Dendritic cell treated with granulocyte-macrophage colony-stimulating factor and Interleukin-4, amounts not matched to agents 40 ng/mL and 50 ng/mL, for 4 days (primary cell): ENCODE results near the gene ALKBH6.

Experiments
- H3K27ac Mint-ChIP-seq: one replicate; pipeline ENCODE4 v1.8.0; 2022; ENCODE audit warnings: mild to moderate bottlenecking, mixed read lengths
- H3K27me3 Mint-ChIP-seq: one replicate; pipeline ENCODE4 v1.8.0; 2022; ENCODE audit warnings: mild to moderate bottlenecking, mixed read lengths
- H3K36me3 Mint-ChIP-seq: one replicate; pipeline ENCODE4 v1.8.0; 2022; ENCODE audit warnings: low read depth, mixed read lengths
- H3K4me1 Mint-ChIP-seq: one replicate; pipeline ENCODE4 v1.8.0; 2022; ENCODE audit warnings: low read depth, mixed read lengths
- H3K4me3 Mint-ChIP-seq: one replicate; pipeline ENCODE4 v1.8.0; 2022; ENCODE audit warnings: mild to moderate bottlenecking, moderate library complexity, mixed read lengths
- H3K9me3 Mint-ChIP-seq: one replicate; pipeline ENCODE4 v1.8.0; 2022; ENCODE audit warnings: mixed read lengths
- intact Hi-C: fragments of 100-400 bp; cut with micrococcal nuclease; formaldehyde crosslinking; loops from one replicate; pipeline ENCODE4 v1.15.0; 2022

ALKBH6 gene

GRCh38 chr19:35977446-35978222 lies 36.4 kb downstream of the ALKBH6 start:
- Mint-ChIP-seq H3K4me1 (no peaks in the 10 kb centered on the region), H3K27me3 (peaks cover 28% of the 10 kb centered on the region), H3K4me3 (no peak overlapping the region), H3K9me3 (no peaks in the 10 kb centered on the region), H3K36me3 (no peaks in the 10 kb centered on the region), H3K27ac (no peak overlapping the region)
- intact Hi-C loops, result no loop called here

DNA sequence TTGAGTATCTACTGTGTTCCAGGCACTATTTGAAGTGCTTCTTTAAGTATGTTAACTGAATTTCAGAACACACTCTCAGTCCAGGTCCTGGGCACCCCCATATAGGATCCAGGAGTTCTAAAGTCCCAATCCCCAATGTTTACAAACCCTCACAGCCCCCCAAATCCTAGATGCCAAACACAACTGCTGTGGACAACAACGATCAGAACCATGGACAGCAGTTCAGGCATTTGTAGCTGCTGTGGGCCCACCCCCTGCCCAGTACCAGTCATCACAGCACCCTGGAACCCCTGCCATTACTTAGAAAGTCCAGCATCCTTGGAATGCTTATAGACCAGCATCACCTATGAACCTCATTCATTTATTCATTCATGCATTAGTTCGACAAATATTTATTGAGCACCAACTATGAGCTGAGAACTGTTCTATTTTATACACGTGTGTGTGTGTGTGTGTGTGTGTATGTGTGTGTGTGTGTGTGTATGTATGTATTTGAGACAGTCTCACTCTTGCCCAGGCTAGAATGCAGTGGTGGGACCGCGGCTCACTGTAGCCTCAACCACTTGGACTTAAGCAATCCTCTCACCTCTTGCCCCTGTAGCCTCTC lies 38.3 kb downstream of the ALKBH6 start:
- Mint-ChIP-seq H3K4me1 (no peaks in the 10 kb centered on the region), H3K4me3 (no peak overlapping the region), H3K36me3 (no peaks in the 10 kb centered on the region), H3K27ac (no peak overlapping the region), H3K27me3 (peaks cover 19% of the 10 kb centered on the region), H3K9me3 (no peaks in the 10 kb centered on the region)
- intact Hi-C loops, result no loop called here

GRCh38 chr19:35973487-35973886 lies 40.5 kb downstream of the ALKBH6 start:
- Mint-ChIP-seq H3K4me3 (no peak overlapping the region), H3K9me3 (no peaks in the 10 kb centered on the region), H3K27me3 (peaks cover 15% of the 10 kb centered on the region), H3K36me3 (no peaks in the 10 kb centered on the region), H3K4me1 (no peaks in the 10 kb centered on the region), H3K27ac (no peak overlapping the region)
- intact Hi-C loops, result no loop called here

GRCh38 chr19:35966771-35967170 lies 47.2 kb downstream of the ALKBH6 start:
- no peaks in the 10 kb centered on the region for H3K9me3 Mint-ChIP-seq
- H3K36me3 Mint-ChIP-seq, result no peaks in the 10 kb centered on the region
- no peak overlapping the region for H3K4me3 Mint-ChIP-seq
- H3K27me3 Mint-ChIP-seq, result peaks cover 16% of the 10 kb centered on the region
- H3K4me1 Mint-ChIP-seq, result no peaks in the 10 kb centered on the region
- H3K27ac Mint-ChIP-seq, result no peak overlapping the region
- intact Hi-C loops, result no loop called here

DNA sequence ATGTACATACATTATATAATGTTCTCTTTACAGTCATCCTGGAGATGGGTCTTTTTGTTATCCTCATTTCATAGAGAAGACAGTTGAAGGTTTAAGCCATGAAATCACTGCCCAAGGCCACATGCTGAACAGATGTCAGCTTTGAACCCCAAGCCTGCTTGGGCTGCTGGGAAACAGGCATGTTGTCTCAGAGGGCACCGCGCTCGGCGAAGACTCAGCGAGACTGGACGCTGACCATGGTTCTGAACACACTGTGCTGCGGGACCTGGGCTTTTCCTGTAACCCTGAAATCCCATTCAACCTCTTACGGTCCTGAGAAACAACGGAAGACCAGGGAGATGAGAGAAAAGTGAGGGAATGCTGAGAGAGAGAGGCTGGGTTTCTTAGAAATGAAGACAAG lies 50.5 kb downstream of the ALKBH6 start:
- Mint-ChIP-seq H3K27ac (no peak overlapping the region), H3K36me3 (no peaks in the 10 kb centered on the region), H3K4me3 (no peak overlapping the region), H3K9me3 (no peaks in the 10 kb centered on the region), H3K27me3 (peaks cover 40% of the 10 kb centered on the region), H3K4me1 (peaks cover 4% of the 10 kb centered on the region)
- intact Hi-C loops, result no loop called here

- intact Hi-C loops, result no loop called here
- no peaks in the 10 kb centered on the region for H3K36me3 Mint-ChIP-seq
Measured at GRCh38 chr19:35960432-35960972, 53.5 kb downstream of the ALKBH6 start.

DNA sequence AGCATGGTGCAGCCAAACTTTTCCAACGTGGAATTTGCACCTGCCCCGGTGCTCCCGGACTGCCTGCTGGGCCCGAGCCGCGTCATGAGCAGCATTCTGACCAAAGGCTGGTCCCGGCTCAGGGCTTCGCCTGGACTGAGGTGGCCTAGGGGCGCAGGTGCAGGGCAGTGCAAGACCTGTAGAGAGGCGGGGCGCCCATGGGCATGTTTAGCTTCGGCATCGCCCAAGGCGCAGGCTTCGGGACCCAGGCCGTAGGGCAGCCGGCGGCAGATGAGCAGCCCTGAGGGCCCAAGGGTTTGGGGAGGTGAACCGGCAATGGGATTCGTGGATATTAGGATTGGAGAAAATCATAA lies 54.1 kb downstream of the ALKBH6 start:
- H3K4me1 Mint-ChIP-seq, result peaks cover 19% of the 10 kb centered on the region
- intact Hi-C loops, result loop anchor here (5.0 kb wide), 1 partner anchor 32 kb away; no protein-coding TSS in a partner anchor
- H3K27ac Mint-ChIP-seq, result no peak overlapping the region
- H3K27me3 Mint-ChIP-seq, result peaks cover 52% of the 10 kb centered on the region
- no peak overlapping the region for H3K4me3 Mint-ChIP-seq
- no peaks in the 10 kb centered on the region for H3K9me3 Mint-ChIP-seq
- no peaks in the 10 kb centered on the region for H3K36me3 Mint-ChIP-seq

More at GRCh38 chr19:35960432-35960972, 53.5 kb downstream of the ALKBH6 start:
- peaks cover 52% of the 10 kb centered on the region for H3K27me3 Mint-ChIP-seq
- no peak overlapping the region for H3K27ac Mint-ChIP-seq
- no peak overlapping the region for H3K4me3 Mint-ChIP-seq
- H3K4me1 Mint-ChIP-seq, result peaks cover 19% of the 10 kb centered on the region
- H3K9me3 Mint-ChIP-seq, result no peaks in the 10 kb centered on the region
